Superior temporal gyrus (tissue), 1 donor: ENCODE measurements around the gene AFF3.

ENCODE experiments used
- DNase-seq: peaks from one replicate; pipeline ENCODE4 v3.0.0-alpha.2; 2016; ENCODE audit errors: extremely low spot score

The AFF3 gene

DNA sequence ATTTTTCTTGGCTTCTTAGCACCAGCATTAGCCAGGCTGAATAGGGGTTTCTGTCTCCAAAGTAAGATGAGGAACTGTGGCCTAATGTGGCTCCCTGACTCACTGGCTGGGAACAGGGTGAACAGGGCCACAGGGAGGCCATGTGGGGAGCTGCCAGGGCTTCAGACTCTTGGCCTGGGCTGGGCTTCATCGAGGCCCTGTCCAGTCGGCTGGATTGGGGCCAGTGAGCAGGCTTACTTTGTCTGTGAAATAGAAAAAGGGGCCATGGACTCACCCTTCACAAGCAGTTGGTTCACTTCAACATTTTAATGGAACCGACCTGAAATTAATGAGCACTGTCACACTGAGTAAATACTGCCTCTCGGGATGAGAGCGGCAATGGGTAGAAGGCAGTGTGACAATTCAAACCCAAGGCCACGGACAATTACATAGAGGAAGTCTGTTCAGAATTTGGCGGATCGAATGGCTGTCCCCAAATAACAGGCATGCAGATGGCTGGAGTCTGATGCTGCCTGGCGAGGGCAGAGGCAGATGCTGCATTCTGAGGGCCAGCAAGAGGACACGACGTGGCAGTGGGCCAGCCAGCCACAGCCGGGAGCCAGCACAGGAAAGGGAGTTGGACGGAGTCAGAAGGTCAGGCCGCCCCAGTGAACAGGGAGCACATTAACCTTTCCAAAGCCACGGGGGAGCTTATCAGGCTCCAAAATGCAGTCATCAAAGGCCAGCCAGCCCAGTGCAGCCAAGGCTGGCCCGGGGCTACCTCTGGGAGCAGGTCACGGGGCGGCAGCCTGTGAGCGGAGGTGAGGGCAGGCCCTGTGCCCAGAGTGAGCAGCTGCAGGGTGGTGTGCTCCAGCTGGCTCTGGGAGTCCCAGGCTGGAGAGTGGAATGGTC lies 506.0 kb downstream of the AFF3 start:
- peak; percentile 30 for DNase-seq

GRCh38 chr2:99635710-99636109 lies 506.7 kb downstream of the AFF3 start:
- no peak for DNase-seq

DNA sequence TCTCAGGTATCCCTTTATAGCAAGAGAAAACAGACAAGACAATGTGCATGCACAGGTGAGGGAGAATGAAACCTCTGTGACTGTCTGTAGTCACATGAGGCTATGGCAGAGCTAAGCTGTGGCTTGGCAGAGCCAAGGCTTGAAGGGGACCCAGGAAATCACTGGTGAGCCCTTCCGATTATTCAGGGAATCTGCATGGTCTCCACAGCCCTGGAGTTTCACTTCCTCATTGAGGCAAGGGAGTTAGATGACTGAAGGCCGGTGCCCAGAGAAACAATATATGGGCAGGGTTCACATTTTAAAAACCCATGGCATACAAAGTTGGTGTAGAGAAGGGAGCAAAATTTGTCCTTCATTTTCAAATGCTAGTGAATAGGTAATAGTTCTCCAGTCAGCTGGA lies 508.2 kb downstream of the AFF3 start:
- DNase-seq: no peak

- DNase-seq: no peak
Observed at GRCh38 chr2:99631700-99632099, 510.7 kb downstream of the AFF3 start.

GRCh38 chr2:99629320-99629719 lies 513.1 kb downstream of the AFF3 start:
- DNase-seq: no peak

GRCh38 chr2:99626158-99626557 lies 516.2 kb downstream of the AFF3 start:
- no peak for DNase-seq

DNA sequence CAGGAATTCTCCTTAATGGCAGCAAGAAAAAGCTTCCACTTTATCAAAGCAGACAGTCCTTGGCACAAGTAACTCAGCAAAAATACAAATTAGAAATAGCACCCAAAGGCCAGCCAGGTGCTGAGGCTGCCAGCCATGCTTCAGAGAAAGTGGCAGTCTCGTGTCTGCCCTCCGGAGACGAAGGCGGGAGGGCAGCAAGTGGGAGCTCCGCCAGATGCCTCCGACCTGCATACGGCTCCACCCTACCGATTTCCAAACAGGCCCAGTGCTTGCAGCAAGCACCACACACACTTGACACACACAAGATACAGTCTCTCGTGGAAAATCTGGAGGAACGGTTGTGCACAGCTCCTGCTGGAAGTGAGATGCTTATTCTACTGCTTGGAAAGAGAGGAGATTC lies 517.7 kb downstream of the AFF3 start:
- no peak for DNase-seq

GRCh38 chr2:99623613-99624012 lies 518.8 kb downstream of the AFF3 start:
- no peak for DNase-seq

DNA sequence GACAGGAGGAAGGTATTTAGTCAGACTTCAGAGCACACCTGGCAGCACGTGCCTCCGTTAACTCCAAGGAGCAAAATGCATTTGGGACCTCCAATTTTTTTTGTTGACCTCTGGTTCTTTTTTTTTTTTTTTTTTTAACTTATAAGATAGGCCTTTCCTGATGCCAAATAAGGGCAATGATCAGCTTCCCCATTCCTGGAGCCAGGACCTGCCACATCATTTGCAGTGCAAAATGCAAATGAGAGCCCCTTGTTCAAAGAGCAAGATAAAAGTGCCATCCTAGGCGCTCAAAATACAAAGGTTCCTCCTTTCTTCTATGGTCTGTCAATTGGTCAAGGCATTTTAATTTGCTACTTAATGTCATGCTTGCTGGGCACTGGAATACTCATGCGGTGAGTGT lies 519.4 kb downstream of the AFF3 start:
- DNase-seq: no peak

- DNase-seq: no peak
Observed at GRCh38 chr2:99622534-99622933, 519.9 kb downstream of the AFF3 start.

GRCh38 chr2:99621774-99622173 lies 520.6 kb downstream of the AFF3 start:
- no peak for DNase-seq

- no peak for DNase-seq
Observed at GRCh38 chr2:99621106-99621505, 521.3 kb downstream of the AFF3 start.

DNA sequence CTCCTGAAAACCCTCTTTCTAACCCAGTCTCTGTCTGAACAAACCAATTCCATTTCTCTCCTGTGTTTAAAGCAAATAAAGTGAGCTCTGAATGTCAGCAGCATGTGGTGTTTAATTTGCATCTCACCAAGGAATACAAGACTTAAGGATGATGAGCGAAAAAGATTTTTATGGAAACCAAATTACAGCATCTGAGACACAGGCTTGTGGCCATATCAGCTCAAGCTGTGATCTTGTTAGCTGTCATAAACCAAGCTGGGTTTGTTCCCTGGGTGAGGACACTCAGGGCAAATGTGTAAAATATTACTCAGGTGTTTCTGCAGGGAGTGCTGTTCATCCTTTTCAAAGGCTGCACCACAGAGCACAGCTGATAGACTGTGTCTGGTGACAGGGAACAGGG lies 523.2 kb downstream of the AFF3 start:
- DNase-seq: no peak

GRCh38 chr2:99618579-99619097 lies 523.8 kb downstream of the AFF3 start:
- no peak for DNase-seq

DNA sequence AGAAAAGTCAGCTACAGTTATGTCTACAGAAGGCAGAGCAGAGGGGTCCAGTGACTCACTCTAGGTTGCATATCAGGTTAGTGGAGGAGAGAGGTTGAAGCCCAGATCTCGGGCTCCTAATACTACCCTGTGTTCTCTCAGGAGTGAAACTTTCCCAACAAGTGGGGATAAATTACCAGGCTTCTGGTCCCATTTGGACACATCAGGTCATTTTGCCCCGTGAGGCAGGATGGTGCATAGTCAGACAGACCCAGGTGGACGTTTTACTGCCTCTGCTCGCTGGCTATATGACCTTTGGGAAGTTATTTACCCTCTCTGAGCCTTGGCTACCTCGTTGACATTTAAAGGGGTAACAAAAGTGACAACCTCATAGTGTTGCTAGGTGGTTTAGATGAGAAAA lies 524.6 kb downstream of the AFF3 start:
- DNase-seq: no peak

DNA sequence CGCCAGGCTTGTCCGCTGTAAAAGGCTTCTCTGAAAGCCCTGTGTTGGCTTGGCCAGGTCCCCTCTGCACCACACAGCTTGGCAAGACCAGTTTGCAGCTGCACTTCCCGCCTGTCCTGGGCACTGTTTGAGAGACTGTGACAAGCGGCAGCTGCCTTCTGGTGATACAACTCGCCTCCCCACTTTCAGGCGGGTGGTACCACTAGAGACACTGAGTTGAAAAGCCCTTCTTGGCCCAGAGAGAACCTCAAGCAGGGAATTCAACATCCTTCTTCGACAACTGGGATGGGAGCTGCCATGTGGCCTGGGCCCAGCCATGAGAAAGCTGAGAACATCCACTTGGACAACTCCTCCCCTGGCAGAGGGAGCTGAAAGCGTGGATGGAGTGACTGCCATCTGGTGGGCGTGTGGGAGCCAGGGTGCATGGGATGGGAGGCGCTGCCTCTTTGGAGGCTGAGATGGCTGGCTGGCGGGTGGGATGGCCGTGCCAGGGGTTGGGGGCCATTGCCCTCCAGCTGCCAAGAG lies 527.1 kb downstream of the AFF3 start:
- peak; percentile 59 for DNase-seq

DNA sequence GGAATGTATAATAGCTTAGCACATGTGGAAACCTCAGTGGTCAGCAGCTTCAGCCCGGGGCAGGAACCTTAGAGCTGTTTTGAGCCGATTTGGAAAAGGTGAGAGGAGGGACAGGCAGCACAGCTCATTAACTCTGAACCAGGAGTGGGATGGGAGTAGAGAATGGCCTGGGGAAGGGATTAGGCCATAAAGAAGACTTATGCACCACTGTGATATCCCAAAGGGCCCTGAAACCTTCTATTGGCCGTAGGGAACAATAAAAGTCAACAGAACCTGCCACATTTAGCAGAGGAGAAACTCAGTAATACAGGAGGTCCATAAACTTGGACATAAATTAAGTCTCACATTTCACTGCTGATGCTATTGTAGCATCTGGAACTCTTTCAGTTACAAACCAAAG lies 528.4 kb downstream of the AFF3 start:
- no peak for DNase-seq

DNA sequence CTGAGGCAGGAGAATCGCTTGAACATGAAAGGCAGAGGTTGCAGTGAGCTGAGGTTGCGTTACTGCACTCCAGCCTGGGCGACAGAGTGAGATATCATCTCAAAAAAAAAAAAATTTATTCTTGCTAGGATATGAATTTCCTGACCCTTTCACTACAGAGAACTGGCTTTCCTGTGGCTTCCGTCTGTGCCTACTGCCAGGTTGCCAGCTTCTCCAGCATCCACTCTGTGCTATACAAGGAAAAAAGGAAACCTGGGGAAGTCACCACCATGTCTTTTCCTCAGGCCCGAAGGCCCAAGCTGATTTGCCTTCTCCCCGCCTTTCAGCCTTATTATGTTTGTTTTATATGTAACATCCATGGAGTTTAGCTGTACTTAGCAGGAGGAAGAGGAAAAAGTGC lies 530.6 kb downstream of the AFF3 start:
- no peak for DNase-seq

DNA sequence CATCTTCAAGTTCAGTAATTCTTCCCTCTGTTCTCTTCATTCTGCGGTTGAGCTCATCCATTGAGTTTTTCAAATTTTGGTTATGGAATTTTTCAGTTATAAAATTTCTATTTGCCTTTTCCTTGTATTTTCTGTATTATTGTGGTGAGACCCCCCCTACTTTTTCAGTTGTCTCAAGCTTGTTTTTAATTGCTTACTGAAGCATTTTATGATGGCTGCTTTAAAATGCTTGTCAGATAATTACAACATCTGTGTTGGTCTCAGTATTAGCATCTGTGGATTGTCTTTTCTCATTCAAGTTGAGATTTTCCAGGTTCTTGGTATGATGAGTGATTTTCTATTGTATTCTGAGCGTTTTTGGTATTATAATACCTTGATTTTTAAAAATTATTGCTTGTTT lies 531.4 kb downstream of the AFF3 start:
- no peak for DNase-seq

DNA sequence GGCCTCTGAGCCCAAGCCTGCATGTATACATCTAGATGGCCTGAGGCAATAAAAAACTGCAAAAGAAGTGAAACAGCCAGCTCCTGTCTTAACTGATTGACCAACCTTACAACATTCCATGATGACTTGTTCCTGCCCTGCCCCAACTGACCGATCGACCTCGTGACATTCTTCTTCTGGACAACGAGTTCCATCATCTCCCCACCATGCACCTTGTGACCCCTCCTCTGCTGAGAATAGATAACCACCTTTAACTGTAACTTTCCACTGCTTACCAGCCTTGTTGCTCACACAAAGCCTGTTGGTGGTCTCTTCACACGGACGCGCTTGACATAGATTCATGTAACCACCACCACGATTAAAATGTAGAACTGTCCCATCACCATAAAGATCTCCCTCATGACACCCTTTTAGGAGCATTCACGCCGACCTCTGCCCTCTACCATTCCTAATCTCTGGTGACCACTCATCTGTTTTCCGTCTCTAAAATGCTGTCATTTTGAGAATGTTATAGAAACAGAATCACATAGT lies 532.5 kb downstream of the AFF3 start:
- DNase-seq: no peak

- no peak for DNase-seq
Observed at GRCh38 chr2:99608861-99609260, 533.5 kb downstream of the AFF3 start.

DNA sequence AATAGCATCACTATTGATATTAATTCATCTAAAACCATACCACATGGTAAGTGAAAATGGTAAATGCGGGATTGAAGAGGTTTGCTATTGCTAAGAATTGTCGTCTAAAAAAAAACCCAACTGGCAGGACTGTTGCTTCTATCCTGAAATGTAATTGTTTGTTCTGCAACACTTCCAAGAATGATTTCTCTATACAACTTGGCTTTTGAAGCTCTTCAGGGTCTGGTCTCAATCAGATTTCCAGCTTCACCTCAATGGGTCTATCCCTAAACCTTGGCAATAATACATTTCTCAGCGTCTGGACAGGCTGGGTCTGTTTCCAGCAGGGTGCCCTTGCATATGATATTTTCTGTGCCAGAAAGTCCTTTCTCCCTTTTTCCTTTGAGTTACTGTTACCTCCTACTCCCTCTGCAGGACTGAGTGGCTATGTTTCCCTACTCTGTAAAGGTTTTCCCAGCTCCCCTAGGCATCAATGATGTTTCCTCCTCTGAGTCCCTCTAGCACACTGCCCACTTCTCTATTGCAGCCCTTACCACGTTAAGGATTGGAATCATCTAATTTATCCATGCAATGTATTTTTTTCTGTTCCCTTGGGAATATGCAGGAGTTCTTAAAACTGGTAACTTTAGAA lies 534.4 kb downstream of the AFF3 start:
- peak; percentile 25 for DNase-seq

DNA sequence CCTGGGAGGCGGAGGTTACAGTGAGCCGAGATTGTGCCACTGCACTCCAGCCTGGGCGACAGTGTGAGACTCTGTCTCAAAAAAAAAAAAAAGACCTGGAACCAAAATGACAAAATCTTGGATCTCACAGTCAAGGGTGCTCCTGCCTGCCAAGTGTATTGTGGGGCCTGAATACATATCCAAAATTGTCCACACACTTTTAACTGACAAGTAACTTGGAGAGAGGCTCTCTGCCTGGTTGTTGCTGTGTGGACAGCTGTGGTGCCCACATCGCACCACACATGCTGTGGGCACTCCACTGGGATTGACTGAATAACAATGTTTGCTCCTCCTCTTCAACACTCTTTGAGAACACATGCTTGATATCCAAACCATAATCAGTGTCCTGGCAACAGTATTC lies 534.9 kb downstream of the AFF3 start:
- peak; percentile 33 for DNase-seq
